Endodermal cell (in vitro differentiated cells): ENCODE results near the gene TDRD3. TPM values are rescaled to one million over a fixed set of nuclear protein-coding genes. Genes with fewer than 3 reads are reported as not detected.

Source experiments
- DNase-seq: peaks from one replicate; pipeline ENCODE4 v3.0.0-alpha.2; 2017
- H3K27ac ChIP-seq: 2 replicates; pipeline ENCODE4 v1.5.1; 2013; ENCODE audit warnings: mild to moderate bottlenecking, low read depth, low read length, moderate library complexity
- H3K27me3 ChIP-seq: 2 replicates; pipeline ENCODE4 v1.6.1; 2013; ENCODE audit warnings: mild to moderate bottlenecking, low read length, moderate library complexity; ENCODE audit not compliant: insufficient read depth, control insufficient read depth, poor library complexity, severe bottlenecking
- H3K36me3 ChIP-seq: 2 replicates; pipeline ENCODE4 v1.7.0; 2013; ENCODE audit warnings: mild to moderate bottlenecking, low read length, moderate library complexity; ENCODE audit not compliant: control insufficient read depth, insufficient read depth
- H3K4me1 ChIP-seq: one replicate; pipeline ENCODE4 v1.7.0; 2013; ENCODE audit warnings: low read length; ENCODE audit not compliant: control insufficient read depth, insufficient read depth
- H3K4me3 ChIP-seq: 2 replicates; pipeline ENCODE4 v1.5.1; 2013; ENCODE audit warnings: mild to moderate bottlenecking, low read length, moderate library complexity
- H3K9ac ChIP-seq: 2 replicates; pipeline ENCODE4 v1.6.1; 2013; ENCODE audit warnings: mild to moderate bottlenecking, low read length, moderate library complexity; ENCODE audit not compliant: poor library complexity, severe bottlenecking; ENCODE audit errors: extremely low read depth
- H3K9me3 ChIP-seq: 2 replicates; pipeline ENCODE4 v1.6.1; 2013; ENCODE audit warnings: mild to moderate bottlenecking, low read length, moderate library complexity; ENCODE audit not compliant: control insufficient read depth
- H3K27ac Mint-ChIP-seq: 2 replicates; pipeline ENCODE4 v1.8.0; 2020; ENCODE audit warnings: mixed read lengths
- H3K27me3 Mint-ChIP-seq: 2 replicates; pipeline ENCODE4 v1.8.0; 2021; ENCODE audit warnings: mild to moderate bottlenecking, mixed read lengths; ENCODE audit not compliant: insufficient read depth
- H3K36me3 Mint-ChIP-seq: 2 replicates; pipeline ENCODE4 v1.8.0; 2020; ENCODE audit warnings: low read depth, mixed read lengths
- H3K4me1 Mint-ChIP-seq: 2 replicates; pipeline ENCODE4 v1.8.0; 2020; ENCODE audit warnings: mixed read lengths
- H3K4me3 Mint-ChIP-seq: 2 replicates; pipeline ENCODE4 v1.8.0; 2020; ENCODE audit warnings: mild to moderate bottlenecking, moderate library complexity, mixed read lengths
- H3K9me3 Mint-ChIP-seq: 2 replicates; pipeline ENCODE4 v1.8.0; 2020; ENCODE audit warnings: mild to moderate bottlenecking, mixed read lengths
- CTCF ChIP-seq: fragments of 200-600 bp; sonication (generic); conservative IDR thresholded peaks from 2 replicates; pipeline ENCODE4 v1.5.0; 2021; ENCODE audit warnings: antibody characterized with exemption, mild to moderate bottlenecking
- WGBS, 2 experiments: methylation state at CpG; one replicate each; pipeline versions ENCODE4 v1.1.5 to v1.1.7; 2013; ENCODE audit warnings: missing lambda C conversion rate in 2 of 2, mixed read lengths in 1 of 2; ENCODE audit not compliant: insufficient coverage in 1 of 2, insufficient read length in 1 of 2; 5-methylcytosine and 5-hydroxymethylcytosine counted together
- total RNA-seq, 2 donors: library from RNA; stranded (reverse); fragmentation: NEBNext Ultra II Directional in 1 of 2; extraction: Animal tissue kit (Norgen Biotek cat#: 25700) in 1 of 2; gene quantifications; 2 replicates in 1 of 2; 3 replicates in 1 of 2; pipeline ENCODE4 v1.2.1, GENCODE V29; 2021

The TDRD3 gene
- total RNA-seq, 2 donors from 2014 or later = 25.3 to 36.1 TPM

GRCh38 chr13:60604058-60604457 is 207.0 kb downstream of the TDRD3 start:
- no peaks in the 10 kb centered on the region for H3K4me1 Mint-ChIP-seq

GRCh38 chr13:60608954-60609353 is 211.9 kb downstream of the TDRD3 start:
- H3K36me3 Mint-ChIP-seq = no peaks in the 10 kb centered on the region
- no peak overlapping the region for H3K4me3 Mint-ChIP-seq
- no peaks in the 10 kb centered on the region for H3K4me1 Mint-ChIP-seq
- Histone ChIP-seq H3K27me3 (no peaks in the 10 kb centered on the region), H3K9ac (no peak overlapping the region), H3K36me3 (no peaks in the 10 kb centered on the region), H3K4me3 (no peak overlapping the region), H3K27ac (no peak overlapping the region), H3K9me3 (no peaks in the 10 kb centered on the region), H3K4me1 (no peaks in the 10 kb centered on the region)
- no peak for DNase-seq
- H3K9me3 Mint-ChIP-seq = no peaks in the 10 kb centered on the region
- TF ChIP-seq CTCF = no peak
- 90 to 97% methylated on average over 3 to 4 of the region's 4 CpGs for WGBS, 2 experiments
- H3K27me3 Mint-ChIP-seq = no peaks in the 10 kb centered on the region
- no peak overlapping the region for H3K27ac Mint-ChIP-seq

More at GRCh38 chr13:60604058-60604457, 207.0 kb downstream of the TDRD3 start:
- H3K27ac Mint-ChIP-seq = no peak overlapping the region
- Histone ChIP-seq H3K27me3 (no peaks in the 10 kb centered on the region), H3K36me3 (no peaks in the 10 kb centered on the region), H3K9me3 (no peaks in the 10 kb centered on the region), H3K4me3 (no peak overlapping the region), H3K9ac (no peak overlapping the region), H3K4me1 (no peaks in the 10 kb centered on the region), H3K27ac (no peak overlapping the region)
- no peaks in the 10 kb centered on the region for H3K9me3 Mint-ChIP-seq
- H3K36me3 Mint-ChIP-seq = no peaks in the 10 kb centered on the region
- no peak for TF ChIP-seq CTCF
- no peak for DNase-seq
- no peaks in the 10 kb centered on the region for H3K27me3 Mint-ChIP-seq
- no peak overlapping the region for H3K4me3 Mint-ChIP-seq
- 90 to 95% methylated on average over 6 of the region's 6 CpGs for WGBS, 2 experiments

- Mint-ChIP-seq H3K4me3 (no peak overlapping the region), H3K27ac (no peak overlapping the region), H3K4me1 (no peaks in the 10 kb centered on the region), H3K27me3 (no peaks in the 10 kb centered on the region), H3K36me3 (no peaks in the 10 kb centered on the region), H3K9me3 (no peaks in the 10 kb centered on the region)
- 89 to 90% methylated on average over 1 to 2 of the region's 2 CpGs for WGBS, 2 experiments
- Histone ChIP-seq H3K9ac (no peak overlapping the region), H3K27me3 (no peaks in the 10 kb centered on the region), H3K4me1 (no peaks in the 10 kb centered on the region), H3K9me3 (no peaks in the 10 kb centered on the region), H3K36me3 (no peaks in the 10 kb centered on the region), H3K4me3 (no peak overlapping the region), H3K27ac (no peak overlapping the region)
- TF ChIP-seq CTCF = no peak
- DNase-seq = no peak
Measured at GRCh38 chr13:60611523-60611922, 214.5 kb downstream of the TDRD3 start.
